DND-41 (cell line): ENCODE results near the gene CADPS.

ENCODE experiments used
- ATAC-seq: fragments of 200-7000 bp; cut with Tn5 transposase; 3 replicates; pipeline ENCODE4 v1.9.1; 2021; ENCODE audit warnings: low read depth; ENCODE audit not compliant: insufficient read depth
- DNase-seq: peaks from one replicate; pipeline ENCODE4 v3.0.0-alpha.2; 2020
- H2AFZ ChIP-seq: 2 replicates; pipeline ENCODE4 v1.6.0; 2012; ENCODE audit warnings: low read depth, low read length
- H3K27ac ChIP-seq: 2 replicates; pipeline ENCODE4 v1.5.1; 2012; ENCODE audit warnings: low read length, inconsistent platforms
- H3K27me3 ChIP-seq: fragments of 200-600 bp; sonication (generic); 2 replicates; pipeline ENCODE4 v1.6.0; 2012; ENCODE audit warnings: low read length, mild to moderate bottlenecking, inconsistent platforms; ENCODE audit not compliant: insufficient read depth, poor library complexity
- H3K36me3 ChIP-seq: 2 replicates; pipeline ENCODE4 v1.5.1; 2012; ENCODE audit warnings: low read length, inconsistent platforms; ENCODE audit not compliant: insufficient read depth
- H3K4me1 ChIP-seq: 2 replicates; pipeline ENCODE4 v1.5.1; 2012; ENCODE audit warnings: mild to moderate bottlenecking, low read length; ENCODE audit not compliant: insufficient read depth
- H3K4me2 ChIP-seq: 2 replicates; pipeline ENCODE4 v1.6.0; 2012; ENCODE audit warnings: mild to moderate bottlenecking, moderate library complexity, low read length, inconsistent platforms; ENCODE audit not compliant: insufficient read depth
- H3K4me3 ChIP-seq, 2 experiments: fragments of 200-600 bp in 1 of 2; shearing (Covaris generic) in 1 of 2; 2 replicates each; pipeline ENCODE4 v1.5.1; 2012 to 2016; ENCODE audit warnings: inconsistent platforms in 2 of 2, low read length in 2 of 2, mild to moderate bottlenecking in 2 of 2, low read depth in 1 of 2, moderate library complexity in 1 of 2
- H3K79me2 ChIP-seq: 2 replicates; pipeline ENCODE4 v1.6.0; 2012; ENCODE audit warnings: low read length, inconsistent platforms; ENCODE audit not compliant: insufficient read depth
- H3K9ac ChIP-seq: 2 replicates; pipeline ENCODE4 v1.6.0; 2012; ENCODE audit warnings: low read depth, mild to moderate bottlenecking, inconsistent platforms, low read length, moderate library complexity
- H3K9me3 ChIP-seq: 2 replicates; pipeline ENCODE4 v1.5.1; 2012; ENCODE audit warnings: low read length, moderate library complexity, mild to moderate bottlenecking, inconsistent platforms; ENCODE audit not compliant: insufficient read depth, severe bottlenecking
- H4K20me1 ChIP-seq: 2 replicates; pipeline ENCODE4 v1.6.0; 2012; ENCODE audit warnings: low read length; ENCODE audit not compliant: insufficient read depth
- EZH2 ChIP-seq: IDR thresholded peaks from 3 replicates; pipeline ENCODE4 v1.6.1; 2012; ENCODE audit warnings: borderline replicate concordance, low read depth, mild to moderate bottlenecking, moderate library complexity, low read length, inconsistent platforms; ENCODE audit not compliant: severe bottlenecking
- TF ChIP-seq, protein P1 (sequence below): IDR thresholded peaks from 2 replicates; pipeline ENCODE4 v1.5.1; 2012; ENCODE audit warnings: borderline replicate concordance, low read length, moderate library complexity, mild to moderate bottlenecking; ENCODE audit not compliant: poor library complexity, severe bottlenecking; ENCODE audit errors: extremely low read depth

Gene CADPS

DNA sequence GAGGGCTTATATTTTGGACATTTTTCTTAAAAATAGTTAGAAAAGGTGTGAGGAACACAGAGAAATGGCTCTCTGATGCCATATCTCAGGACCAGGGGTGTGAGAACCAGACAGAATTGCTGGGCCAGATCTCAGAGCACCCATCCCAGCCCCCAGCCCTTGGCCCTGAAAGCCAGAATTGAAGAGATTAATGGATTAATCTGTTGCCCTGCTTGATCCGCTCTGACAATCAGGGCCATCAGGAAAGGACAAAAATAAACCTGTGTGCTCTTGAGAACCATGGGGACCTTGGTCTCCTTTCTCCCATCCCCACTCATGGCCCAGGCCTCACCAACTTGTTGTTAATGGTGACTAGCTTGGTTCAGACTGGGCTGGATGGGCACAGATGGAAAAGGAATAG is 113.5 kb downstream of the CADPS start:
- no peak overlapping the region for H2AFZ ChIP-seq
- no peaks in the 10 kb centered on the region for H3K79me2 ChIP-seq
- H3K9ac ChIP-seq: no peak overlapping the region
- TF ChIP-seq EZH2: no peak
- TF ChIP-seq, protein P1, sequence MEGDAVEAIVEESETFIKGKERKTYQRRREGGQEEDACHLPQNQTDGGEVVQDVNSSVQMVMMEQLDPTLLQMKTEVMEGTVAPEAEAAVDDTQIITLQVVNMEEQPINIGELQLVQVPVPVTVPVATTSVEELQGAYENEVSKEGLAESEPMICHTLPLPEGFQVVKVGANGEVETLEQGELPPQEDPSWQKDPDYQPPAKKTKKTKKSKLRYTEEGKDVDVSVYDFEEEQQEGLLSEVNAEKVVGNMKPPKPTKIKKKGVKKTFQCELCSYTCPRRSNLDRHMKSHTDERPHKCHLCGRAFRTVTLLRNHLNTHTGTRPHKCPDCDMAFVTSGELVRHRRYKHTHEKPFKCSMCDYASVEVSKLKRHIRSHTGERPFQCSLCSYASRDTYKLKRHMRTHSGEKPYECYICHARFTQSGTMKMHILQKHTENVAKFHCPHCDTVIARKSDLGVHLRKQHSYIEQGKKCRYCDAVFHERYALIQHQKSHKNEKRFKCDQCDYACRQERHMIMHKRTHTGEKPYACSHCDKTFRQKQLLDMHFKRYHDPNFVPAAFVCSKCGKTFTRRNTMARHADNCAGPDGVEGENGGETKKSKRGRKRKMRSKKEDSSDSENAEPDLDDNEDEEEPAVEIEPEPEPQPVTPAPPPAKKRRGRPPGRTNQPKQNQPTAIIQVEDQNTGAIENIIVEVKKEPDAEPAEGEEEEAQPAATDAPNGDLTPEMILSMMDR: no peak
- H3K36me3 ChIP-seq: no peaks in the 10 kb centered on the region
- no peak overlapping the region for H3K27ac ChIP-seq
- no peaks in the 10 kb centered on the region for H3K4me1 ChIP-seq
- H3K4me2 ChIP-seq: no peak overlapping the region
- ATAC-seq: no peak
- no peaks in the 10 kb centered on the region for H3K27me3 ChIP-seq
- H4K20me1 ChIP-seq: no peaks in the 10 kb centered on the region
- no peak for DNase-seq
- H3K9me3 ChIP-seq: no peaks in the 10 kb centered on the region
- no peak overlapping the region for H3K4me3 ChIP-seq

DNA sequence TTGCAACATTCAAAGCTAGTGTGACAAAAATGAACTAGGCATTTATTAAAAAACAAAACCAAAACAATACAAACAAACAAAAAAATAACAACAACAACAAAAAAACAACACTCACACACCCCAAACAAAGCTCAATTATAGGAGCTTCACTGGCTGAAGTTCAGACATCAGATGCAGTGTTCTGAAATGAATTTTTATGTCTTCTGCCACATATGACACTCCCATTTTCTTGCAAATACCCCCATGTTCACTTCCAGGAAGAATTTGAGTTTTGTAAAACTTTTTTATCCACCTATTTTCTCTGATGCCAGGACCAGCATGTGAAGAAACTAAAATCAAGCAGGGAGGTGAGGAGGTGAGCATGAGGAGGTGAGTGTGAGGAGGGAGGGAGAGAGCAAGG is 113.9 kb downstream of the CADPS start:
- H4K20me1 ChIP-seq: no peaks in the 10 kb centered on the region
- no peak overlapping the region for H2AFZ ChIP-seq
- H3K36me3 ChIP-seq: no peaks in the 10 kb centered on the region
- no peak overlapping the region for H3K9ac ChIP-seq
- H3K79me2 ChIP-seq: no peaks in the 10 kb centered on the region
- no peak overlapping the region for H3K27ac ChIP-seq
- no peaks in the 10 kb centered on the region for H3K9me3 ChIP-seq
- ATAC-seq: no peak
- no peak for TF ChIP-seq EZH2
- TF ChIP-seq, protein P1: no peak
- H3K4me2 ChIP-seq: no peak overlapping the region
- no peak for DNase-seq
- no peaks in the 10 kb centered on the region for H3K27me3 ChIP-seq
- no peak overlapping the region for H3K4me3 ChIP-seq
- H3K4me1 ChIP-seq: no peaks in the 10 kb centered on the region

DNA sequence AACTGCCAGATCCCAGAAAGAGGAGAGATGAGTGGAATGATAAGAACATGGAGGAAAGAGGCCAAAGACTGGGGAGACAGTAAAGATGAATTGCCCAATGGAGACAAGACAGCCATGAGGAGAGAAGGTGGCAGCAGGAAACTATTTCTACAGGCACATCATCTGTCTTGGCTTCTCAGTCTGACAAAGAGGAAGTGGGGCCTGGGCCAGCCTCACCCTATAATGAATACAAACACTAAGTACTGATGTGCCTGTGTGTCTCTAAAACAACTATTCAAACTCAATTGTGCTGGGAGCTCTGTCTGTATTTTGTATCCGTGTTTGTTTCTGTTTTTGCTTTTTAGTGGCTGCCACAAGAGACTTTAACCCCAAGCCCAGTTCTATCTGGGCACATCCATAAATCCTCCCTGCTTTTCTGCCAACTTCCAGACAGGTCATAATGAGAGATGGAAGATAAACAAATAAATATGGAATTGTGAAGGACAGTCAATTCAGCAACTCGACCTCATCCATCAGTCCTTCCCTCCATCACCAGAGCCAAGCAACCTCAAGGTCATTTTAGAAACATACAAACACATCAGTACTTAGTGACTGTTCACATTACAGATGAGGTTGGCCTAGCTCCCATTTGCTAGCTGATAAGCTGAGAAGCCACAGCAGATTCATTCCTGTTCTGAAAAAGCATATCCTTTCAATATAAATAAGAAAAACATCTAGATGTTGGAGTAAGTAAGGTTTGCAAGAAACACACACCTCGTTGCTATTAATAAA is 116.7 kb downstream of the CADPS start:
- Histone ChIP-seq H2AFZ (no peak overlapping the region), H3K4me2 (no peak overlapping the region), H3K9ac (no peak overlapping the region), H4K20me1 (no peaks in the 10 kb centered on the region), H3K4me1 (no peaks in the 10 kb centered on the region), H3K27ac (no peak overlapping the region), H3K4me3 (no peak overlapping the region), H3K79me2 (no peaks in the 10 kb centered on the region), H3K9me3 (no peaks in the 10 kb centered on the region), H3K36me3 (no peaks in the 10 kb centered on the region), H3K27me3 (no peaks in the 10 kb centered on the region)
- ATAC-seq (no peak), DNase-seq (no peak)
- TF ChIP-seq EZH2: no peak
- TF ChIP-seq, protein P1: no peak

DNA sequence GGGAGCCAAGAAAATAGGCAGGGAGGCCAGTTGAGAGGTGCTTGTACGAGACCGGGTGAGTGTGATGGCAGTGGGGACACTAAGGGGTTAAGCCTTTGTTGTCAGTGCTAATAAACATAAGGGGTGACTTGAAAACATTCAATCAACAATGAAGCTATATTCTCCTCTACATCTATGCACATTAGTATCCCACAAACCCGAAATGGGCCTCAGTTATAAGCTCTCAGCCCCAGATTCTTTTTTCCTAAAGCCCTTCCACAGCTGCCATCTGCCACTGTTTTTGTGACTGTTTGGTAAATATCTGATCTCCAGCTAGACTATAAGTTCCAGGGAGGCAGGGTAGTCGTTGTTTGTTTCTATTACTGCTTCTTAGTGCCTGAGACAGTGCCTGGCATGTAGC is 118.2 kb downstream of the CADPS start:
- no peak overlapping the region for H3K4me3 ChIP-seq
- H3K4me1 ChIP-seq: no peaks in the 10 kb centered on the region
- H3K9ac ChIP-seq: no peak overlapping the region
- H3K79me2 ChIP-seq: no peaks in the 10 kb centered on the region
- DNase-seq (no peak), ATAC-seq (no peak)
- H4K20me1 ChIP-seq: no peaks in the 10 kb centered on the region
- H3K9me3 ChIP-seq: no peaks in the 10 kb centered on the region
- no peak overlapping the region for H2AFZ ChIP-seq
- H3K4me2 ChIP-seq: no peak overlapping the region
- H3K36me3 ChIP-seq: no peaks in the 10 kb centered on the region
- TF ChIP-seq, protein P1: no peak
- TF ChIP-seq EZH2: no peak
- no peak overlapping the region for H3K27ac ChIP-seq
- no peaks in the 10 kb centered on the region for H3K27me3 ChIP-seq
